HG03575 (cell line): Measurements from ENCODE around the gene MBNL1.

Experiments used
- ATAC-seq: cut with Tn5 transposase; IDR thresholded peaks from one replicate; pipeline ENCODE4 v1.9.1; 2021; ENCODE audit not compliant: unreplicated experiment, insufficient number of reproducible peaks, low FRiP score; ENCODE audit errors: extremely low read depth

MBNL1 gene

GRCh38 chr3:152245498-152246170, 23.1 kb upstream of the MBNL1 start:
- ATAC-seq = no peak

DNA sequence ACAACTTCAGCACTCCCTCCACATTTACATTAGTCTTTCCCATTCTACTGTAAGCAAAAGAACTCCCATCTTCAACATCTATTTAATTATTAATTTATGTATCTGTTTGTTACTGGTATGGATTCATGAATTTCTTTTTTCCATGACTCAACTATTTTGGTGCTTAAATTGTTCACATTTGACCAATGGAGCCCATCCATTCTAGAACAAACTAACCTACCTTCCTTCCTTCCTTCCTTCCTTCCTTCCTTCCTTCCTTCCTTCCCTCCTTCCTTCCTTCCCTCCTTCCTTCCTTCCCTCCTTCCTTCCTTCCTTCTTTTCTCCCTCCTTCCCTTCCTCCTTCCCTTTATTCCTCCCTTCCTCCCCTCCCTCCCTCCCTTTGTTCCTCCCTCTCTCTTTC, 16.8 kb upstream of the MBNL1 start:
- ATAC-seq = no peak

DNA sequence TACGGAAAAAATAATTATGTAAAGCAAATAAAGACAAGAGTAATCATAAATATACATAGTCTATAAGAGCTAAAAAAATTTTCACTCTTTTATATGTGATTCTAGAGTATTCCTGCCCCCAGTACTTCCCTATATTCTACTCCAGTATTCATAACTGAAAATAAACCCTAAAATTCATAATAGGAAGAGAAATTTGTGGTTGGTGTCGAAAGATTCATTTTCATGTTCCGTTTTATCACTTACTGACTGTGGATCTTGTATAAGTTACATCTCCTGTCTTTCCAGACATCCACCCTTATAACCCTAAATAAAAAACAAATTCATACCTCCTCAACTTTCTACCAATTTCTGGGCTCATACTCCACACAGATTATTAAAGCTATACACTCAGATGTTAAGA, 16.0 kb upstream of the MBNL1 start:
- ATAC-seq = no peak

GRCh38 chr3:152253514-152253913, 15.2 kb upstream of the MBNL1 start:
- ATAC-seq = no peak

- ATAC-seq = no peak
Measured at GRCh38 chr3:152254041-152254440, 14.7 kb upstream of the MBNL1 start.

- ATAC-seq = no peak
Measured at GRCh38 chr3:152255290-152255689, 13.4 kb upstream of the MBNL1 start.

- no peak for ATAC-seq
Measured at GRCh38 chr3:152256851-152257562, 11.7 kb upstream of the MBNL1 start.

GRCh38 chr3:152257563-152258035, 11.1 kb upstream of the MBNL1 start:
- ATAC-seq = peak; percentile 44

DNA sequence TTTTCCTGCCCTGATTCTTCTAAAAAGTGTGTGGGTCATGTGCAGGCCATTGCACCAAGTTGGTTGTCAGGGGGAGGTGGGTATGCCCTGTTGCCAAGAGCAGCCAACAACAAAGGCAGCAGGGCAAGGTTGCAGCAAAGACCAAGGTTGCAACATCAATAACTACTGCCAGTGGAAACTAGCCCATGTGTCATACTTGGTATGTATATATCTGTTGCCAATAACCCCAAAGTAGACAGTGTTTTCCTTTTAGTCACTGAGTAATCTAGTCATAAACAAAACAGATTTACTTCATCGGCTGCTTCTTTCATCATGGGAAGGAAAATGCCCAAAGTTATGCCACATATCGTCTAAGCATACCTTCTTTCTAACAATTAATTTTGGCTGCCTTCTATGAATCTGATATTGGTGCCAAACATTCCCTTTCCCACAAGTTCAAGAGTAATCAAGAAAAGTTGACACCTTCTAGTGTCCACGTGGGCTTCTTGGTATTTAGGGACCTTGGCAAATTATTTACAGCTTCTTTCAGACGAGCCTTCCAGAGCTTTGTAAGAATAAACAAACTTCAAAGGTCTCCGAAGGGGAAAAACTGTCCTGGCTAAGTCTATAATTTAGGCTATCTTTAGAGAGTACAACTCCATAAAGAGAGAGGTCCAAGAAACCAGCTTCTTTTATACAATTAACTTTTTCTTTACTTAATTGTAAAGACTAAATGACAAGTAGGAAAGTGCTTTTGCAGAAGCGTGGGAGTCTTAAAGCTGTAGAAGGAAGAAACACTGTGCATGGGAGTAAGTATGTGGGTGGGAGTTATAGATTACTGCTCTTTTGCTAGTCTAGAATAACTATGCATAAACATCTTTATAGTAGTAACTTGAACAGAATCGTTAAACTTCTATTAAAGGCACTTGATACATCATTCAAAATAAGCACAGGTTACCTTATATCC, 10.0 kb upstream of the MBNL1 start:
- no peak for ATAC-seq

DNA sequence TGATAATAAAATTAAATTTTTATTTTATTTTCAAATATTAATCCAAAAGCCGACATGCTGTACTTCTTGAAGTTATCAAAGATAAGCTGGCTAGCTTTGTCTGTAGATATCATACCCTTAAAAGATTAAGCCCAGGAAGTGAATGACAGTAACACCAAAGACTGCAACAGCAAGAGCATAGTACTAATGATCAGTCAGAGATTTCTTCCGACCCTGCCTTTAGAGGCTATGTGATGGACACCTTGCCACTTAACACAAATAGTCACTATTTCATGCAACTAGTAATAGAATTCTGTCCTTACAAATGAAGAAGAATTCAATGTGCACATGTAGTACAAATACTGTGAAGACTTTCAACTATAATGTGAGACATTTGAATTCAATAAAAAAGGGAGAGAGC, 9.3 kb upstream of the MBNL1 start:
- no peak for ATAC-seq

DNA sequence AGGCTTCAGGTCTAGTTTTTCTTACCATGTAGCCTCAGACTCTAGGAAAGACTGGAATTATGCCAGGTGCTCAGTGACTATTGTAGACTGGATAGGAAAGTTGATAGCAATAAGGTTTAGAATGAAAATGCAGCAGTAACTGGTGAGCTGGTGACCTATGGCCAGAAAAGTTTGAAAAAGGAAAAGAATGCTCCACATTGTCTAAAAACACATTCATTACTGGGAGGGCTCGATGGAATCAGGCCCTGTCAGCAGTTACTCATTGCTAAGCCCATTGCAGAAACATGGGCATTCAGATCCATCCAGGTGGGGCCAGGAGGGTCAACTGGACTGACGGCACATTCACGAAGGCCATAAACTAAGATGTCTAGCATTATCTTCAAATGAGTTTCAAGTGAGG, 8.7 kb upstream of the MBNL1 start:
- no peak for ATAC-seq

DNA sequence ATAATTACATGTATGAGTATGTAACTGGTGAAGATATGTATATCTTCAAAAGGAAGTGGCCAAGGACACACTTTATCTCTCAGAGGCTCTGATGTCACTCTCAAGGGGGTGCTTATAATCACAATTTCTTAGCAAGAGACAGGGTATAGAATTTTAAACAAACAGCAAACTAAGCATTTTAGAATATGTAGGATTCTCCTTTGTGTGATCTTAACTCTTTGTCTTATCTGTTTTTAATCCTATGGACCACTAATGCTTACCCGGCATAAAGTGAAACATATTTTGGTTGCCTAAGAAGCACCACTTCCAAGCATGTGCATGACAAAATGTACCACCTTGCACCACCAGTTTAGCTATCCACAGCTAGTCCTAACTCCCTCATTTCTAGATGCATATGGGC, 8.2 kb upstream of the MBNL1 start:
- ATAC-seq = no peak

DNA sequence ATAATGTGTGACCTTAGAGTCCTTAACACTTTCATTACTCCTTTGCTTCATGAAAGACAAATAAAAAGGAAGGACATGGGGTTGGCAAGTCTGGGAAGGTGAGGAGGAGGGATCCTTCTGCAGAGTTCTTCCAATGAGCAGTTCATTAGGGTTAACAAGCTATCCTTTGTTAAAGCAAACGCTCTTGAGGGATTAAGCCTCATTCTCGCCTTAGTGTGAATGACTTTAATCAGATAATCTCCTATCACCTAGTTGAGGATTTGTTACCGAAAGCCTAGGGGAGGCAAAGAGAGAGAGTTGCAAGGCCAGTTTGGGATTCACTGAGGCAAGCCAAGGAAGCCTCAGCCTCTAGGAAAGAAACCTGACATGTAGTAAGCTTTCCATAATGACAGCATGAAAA, 7.4 kb upstream of the MBNL1 start:
- no peak for ATAC-seq

DNA sequence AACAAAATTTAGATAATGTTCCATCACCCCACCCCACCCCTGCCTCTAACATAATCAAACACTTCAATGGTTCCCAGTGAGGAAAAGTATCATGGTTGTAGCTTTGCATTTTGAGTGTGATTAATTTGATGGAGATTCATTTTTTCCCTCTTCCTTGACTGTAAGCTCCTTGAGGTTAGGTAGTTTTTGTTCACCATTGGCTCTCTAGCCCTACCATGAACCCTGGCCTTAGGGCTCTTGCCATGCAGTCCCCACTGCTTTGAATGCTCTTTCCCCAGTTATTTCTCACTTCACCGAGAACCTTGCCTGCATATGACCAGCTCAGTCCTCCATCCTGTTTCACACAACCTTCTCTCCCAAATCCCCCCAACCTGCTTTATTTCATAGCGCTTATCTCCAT, 5.0 kb upstream of the MBNL1 start:
- no peak for ATAC-seq

DNA sequence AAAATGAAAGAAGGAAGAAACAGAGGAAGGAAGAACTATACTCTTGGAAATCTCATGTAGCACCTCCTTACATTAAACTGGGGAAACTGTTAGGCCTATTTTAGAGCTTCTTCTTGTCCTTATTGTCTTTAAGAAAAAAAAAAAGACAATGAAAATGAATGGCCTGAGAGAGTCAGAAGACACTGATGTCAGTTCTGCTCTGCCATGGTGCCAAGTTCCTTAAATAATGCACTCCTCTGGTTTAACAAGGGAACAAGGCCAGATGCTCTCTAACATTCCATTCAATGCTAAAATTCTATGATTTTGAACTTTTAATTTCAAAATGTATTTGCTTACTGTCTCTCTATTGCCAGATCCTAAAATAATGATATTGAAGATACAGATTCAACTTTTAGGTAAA, 4.4 kb upstream of the MBNL1 start:
- ATAC-seq = no peak

DNA sequence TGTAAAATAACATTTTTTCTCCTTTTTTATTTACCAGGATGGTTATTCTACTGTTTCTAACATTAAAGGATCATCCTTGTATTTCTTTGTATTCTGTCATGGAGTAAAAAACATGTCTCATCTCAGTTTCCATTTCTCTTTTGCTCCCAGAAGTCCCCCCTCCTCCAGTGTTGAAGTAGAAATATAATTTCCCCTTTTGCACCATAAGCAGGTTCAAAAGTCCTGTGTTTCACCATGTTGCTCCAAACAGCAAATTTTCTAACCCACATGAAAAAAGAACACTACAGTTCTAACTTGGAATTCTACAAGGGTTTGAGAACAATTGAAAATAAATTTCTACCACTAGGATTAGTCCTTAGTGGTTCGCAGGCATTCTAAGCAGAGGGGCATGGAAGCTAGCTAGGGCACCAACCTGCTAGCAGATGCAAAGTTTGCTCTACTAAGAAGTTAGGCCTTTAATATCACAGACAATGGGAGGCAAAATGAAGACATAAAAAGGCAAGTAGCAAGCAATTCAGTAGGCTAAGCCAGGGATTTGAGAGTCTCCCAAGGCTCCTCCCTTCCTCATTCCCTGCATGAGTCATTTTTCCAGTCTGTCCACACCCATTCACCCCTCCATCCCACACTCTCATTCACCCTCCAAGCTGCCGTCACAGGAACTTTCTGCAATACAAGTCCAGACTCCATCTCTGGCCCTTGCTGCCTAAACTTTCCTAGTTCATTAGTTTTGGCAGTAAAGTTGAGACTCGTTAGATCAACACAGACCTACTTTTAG, 2.3 kb upstream of the MBNL1 start:
- ATAC-seq = no peak

DNA sequence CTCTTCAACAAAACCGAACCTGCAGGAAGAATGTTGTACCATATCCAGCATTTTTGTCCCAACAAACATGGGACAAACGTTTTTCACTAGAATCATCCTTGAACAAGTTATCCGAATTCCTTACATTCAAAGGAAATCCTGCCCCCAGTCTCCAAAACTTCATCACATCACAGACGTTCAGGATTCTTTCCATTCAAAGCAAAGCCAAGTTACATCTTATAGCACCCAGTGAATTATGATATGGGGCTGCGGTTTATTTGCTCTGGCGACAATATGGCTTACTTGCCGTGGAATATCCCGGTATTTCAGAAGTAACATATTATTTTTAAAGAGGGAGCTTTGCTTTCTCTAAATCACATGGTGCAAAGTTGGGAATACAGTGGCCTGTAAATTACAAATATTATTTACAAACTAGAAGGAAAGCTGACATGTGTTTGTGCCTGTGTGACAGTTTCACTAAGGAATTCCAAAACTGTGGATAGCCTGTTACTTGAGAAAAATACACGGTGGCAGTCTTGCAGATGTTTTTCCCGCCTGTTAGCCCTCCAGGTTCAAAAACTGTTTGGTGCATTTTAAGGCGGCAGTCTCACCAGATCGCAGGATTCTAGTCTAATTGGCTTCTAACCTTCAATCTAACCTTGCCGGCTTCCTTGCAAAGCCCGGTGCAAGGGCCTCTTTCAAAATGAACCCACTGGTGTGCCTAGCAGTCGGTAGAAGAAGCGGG, 736 bp upstream of the MBNL1 start:
- ATAC-seq = no peak

- ATAC-seq = no peak
Measured at GRCh38 chr3:152269056-152269830, 514 bp downstream of the MBNL1 start.
